Heart left ventricle (tissue), 16 donors: Measurements from ENCODE around the gene CAD. TPM values are rescaled to one million over a fixed set of nuclear protein-coding genes. Genes with fewer than 3 reads are reported as not detected.

ENCODE experiments used
- ATAC-seq, 4 donors: fragments of 200-7000 bp; cut with Tn5 transposase; one replicate each; pipeline ENCODE4 v1.9.1; 2020 to 2022; ENCODE audit warnings: moderate library complexity in 4 of 4, mild to moderate bottlenecking in 3 of 4, moderate number of reproducible peaks in 1 of 4
- DNase-seq, 5 donors: peaks; one replicate each; pipeline ENCODE4 v3.0.0-alpha.2; 2020
- H3K27ac ChIP-seq, 12 donors: fragments of 200-600 bp; sonication (generic) in 4 of 12; one replicate each; pipeline versions ENCODE4 v1.5.0 to v1.8.0; 2016 to 2022; ENCODE audit warnings: mild to moderate bottlenecking in 2 of 12
- H3K27me3 ChIP-seq, 9 donors: fragments of 200-600 bp; sonication (generic) in 2 of 9; one replicate each; pipeline versions ENCODE4 v1.5.1 to v1.8.0; 2016 to 2022; ENCODE audit warnings: mild to moderate bottlenecking in 3 of 9
- H3K36me3 ChIP-seq, 9 donors: fragments of 200-600 bp; sonication (generic) in 2 of 9; one replicate each; pipeline versions ENCODE4 v1.5.0 to v1.8.0; 2018 to 2022; ENCODE audit warnings: mild to moderate bottlenecking in 2 of 9
- H3K4me1 ChIP-seq, 12 donors: fragments of 200-600 bp; sonication (generic) in 4 of 12; one replicate each; pipeline versions ENCODE4 v1.5.0 to v1.8.0; 2016 to 2022; ENCODE audit warnings: mild to moderate bottlenecking in 3 of 12
- H3K4me3 ChIP-seq, 12 donors: fragments of 200-600 bp; sonication (generic) in 4 of 12; one replicate each; pipeline versions ENCODE4 v1.5.0 to v1.8.0; 2017 to 2022; ENCODE audit warnings: mild to moderate bottlenecking in 9 of 12, moderate library complexity in 4 of 12
- H3K9me3 ChIP-seq, 12 donors: fragments of 200-600 bp; sonication (generic) in 4 of 12; one replicate each; pipeline versions ENCODE4 v1.5.0 to v1.8.0; 2016 to 2022; ENCODE audit warnings: mild to moderate bottlenecking in 1 of 12
- CTCF ChIP-seq, 12 donors: fragments of 200-600 bp; sonication (generic) in 4 of 12; IDR thresholded peaks; one replicate each; pipeline versions ENCODE4 v1.5.0 to v1.8.0; 2018 to 2022; ENCODE audit warnings: antibody characterized with exemption in 12 of 12, mild to moderate bottlenecking in 5 of 12
- POLR2A ChIP-seq, 2 donors: fragments of 450-650 bp; IDR thresholded peaks; one replicate each; pipeline ENCODE4 v1.6.1; 2017; ENCODE audit warnings: antibody characterized with exemption in 2 of 2, mild to moderate bottlenecking in 2 of 2, moderate library complexity in 2 of 2
- WGBS, 4 donors: extraction: QIAGEN DNeasy Blood & Tissue Kit in 2 of 4; methylation state at CpG; one replicate each; pipeline versions ENCODE4 v1.1.5 to v1.1.7; 2013 to 2018; 5-methylcytosine and 5-hydroxymethylcytosine counted together
- intact Hi-C, 10 donors: fragments of 100-400 bp; cut with DNase I; formaldehyde crosslinking; loops; one replicate each; pipeline versions ENCODE4 v1.11.1 to v1.14.2; 2022
- polyA plus RNA-seq, 2 donors: library from polyadenylated mRNA; stranded (reverse); fragments of 200-250 nt; gene quantifications; one replicate each; pipeline ENCODE4 v1.2.3, GENCODE V29; 2013
- total RNA-seq, 9 donors: library from RNA; depleted of rRNA in 2 of 9; stranded (reverse); fragments of >200 nt in 2 of 9; fragmentation: NEBNext Ultra II Directional in 3 of 9; extraction: Animal tissue kit (Norgen Biotek cat#: 25700) in 3 of 9; gene quantifications; one replicate each; pipeline versions ENCODE4 v1.1.0 to v1.2.4, GENCODE V29; 2016 to 2023
- donor health status: ischemic (EF 13 %, LVEDD 7.1; RV severe dilation, severe dysfunction).
- donor health status: healthy with polysubstance abuse.
- donor health status: DM: no; HTN: yes; CAD: no.
- donor health status: DM: no; HTN: no; CAD: no.
- donor health status: ischemic (EF 25% LVEDD 6.9; RV normal size, moderate dysfunction).
- donor health status: ischemic (EF 25% LVEDD 5.7; RV mildly dilated, moderate dysfunction).
- donor health status: healthy.
- donor health status: DM: yes; HTN: yes; CAD: no.
- donor health status: ischemic (EF 35%, LVEDD 5.7; RV mildly dilated, moderate dysfunction).
- donor health status: nonischemic (EF 11% LVEDD 7.7; RV severe dilation, severe dysfunction).
- donor health status: DM: yes; HTN: yes; CAD: no.
- donor health status: PGD.
- donor health status: ischemic (EF 29% LVEDD 5.4; RV normal size, mild dysfunction).
- donor health status: nonischemic (EF 23%, LVEDD 6.1; RV moderate dilation, normal function).

CAD gene
- total and polyA plus RNA-seq, 11 donors, result 3.2 to 14.2 (median 6.7) TPM

- no peak overlapping the region for H3K27ac ChIP-seq
- peaks cover 0 to 92% (median 78%) of the 10 kb centered on the region in 9 donors for H3K36me3 ChIP-seq
- no peaks in the 10 kb centered on the region for H3K4me1 ChIP-seq
- H3K27me3 ChIP-seq, result no peaks in the 10 kb centered on the region
- TF ChIP-seq POLR2A (IDR thresholded peaks at IDR 0.05), result no peak
- no peak for ATAC-seq
- DNase-seq, result no peak
- no peak overlapping the region for H3K4me3 ChIP-seq
- no peaks in the 10 kb centered on the region for H3K9me3 ChIP-seq
- 86 to 94% (median 92%) methylated on average over 3 to 8 of the region's 8 CpGs for WGBS, 4 donors
- intact Hi-C loops, result no loop called here
These were observed 12.6 kb upstream of the CAD start for GRCh38 chr2:27204566-27204965.

GRCh38 chr2:27205206-27205605 lies 12.0 kb upstream of the CAD start:
- Histone ChIP-seq H3K4me3 (no peak overlapping the region), H3K4me1 (no peaks in the 10 kb centered on the region), H3K27ac (no peak overlapping the region), H3K36me3 (peaks cover 0 to 90% (median 76%) of the 10 kb centered on the region in 9 donors), H3K9me3 (no peaks in the 10 kb centered on the region), H3K27me3 (no peaks in the 10 kb centered on the region)
- intact Hi-C loops, result loop anchor here in 1 of 10 donors (5.0 kb wide), 1 partner anchor 68 kb away; the partner anchor contains the start of gene PRR30
- TF ChIP-seq POLR2A (IDR thresholded peaks at IDR 0.05), result no peak
- no peak for TF ChIP-seq CTCF (IDR thresholded peaks at IDR 0.05)
- 68 to 77% (median 75%) methylated on average over 8 of the region's 8 CpGs for WGBS, 4 donors
- DNase-seq (no peak), ATAC-seq (no peak)

- no peak for TF ChIP-seq CTCF (IDR thresholded peaks at IDR 0.05)
- TF ChIP-seq POLR2A (IDR thresholded peaks at IDR 0.05), result no peak
These were observed 10.8 kb upstream of the CAD start for GRCh38 chr2:27206346-27206745.

GRCh38 chr2:27208486-27209050 lies 8.6 kb upstream of the CAD start:
- WGBS, 4 donors, result 85 to 90% (median 86%) methylated on average over 4 of the region's 4 CpGs
- DNase-seq (no peak), ATAC-seq (no peak)
- Histone ChIP-seq H3K9me3 (no peaks in the 10 kb centered on the region), H3K4me3 (no peak overlapping the region), H3K27ac (no peak overlapping the region), H3K4me1 (peaks cover 4 to 15% (median 12%) of the 10 kb centered on the region in 12 donors), H3K27me3 (no peaks in the 10 kb centered on the region), H3K36me3 (peaks cover 0 to 66% (median 55%) of the 10 kb centered on the region in 9 donors)
- TF ChIP-seq CTCF (IDR thresholded peaks at IDR 0.05) (no peak), POLR2A (IDR thresholded peaks at IDR 0.05) (no peak)
- intact Hi-C loops, result loop anchor here in 1 of 10 donors (5.0 kb wide), 1 partner anchor 71 kb away; the partner anchor contains the start of gene PRR30

More at GRCh38 chr2:27206346-27206745, 10.8 kb upstream of the CAD start:
- H3K27ac ChIP-seq, result no peak overlapping the region
- H3K9me3 ChIP-seq, result no peaks in the 10 kb centered on the region
- no peaks in the 10 kb centered on the region for H3K27me3 ChIP-seq
- DNase-seq (no peak), ATAC-seq (no peak)
- no peak overlapping the region for H3K4me3 ChIP-seq
- peaks cover 0 to 84% (median 70%) of the 10 kb centered on the region in 9 donors for H3K36me3 ChIP-seq
- WGBS, 4 donors, result 97 to 99% (median 98%) methylated on average over 6 of the region's 6 CpGs
- H3K4me1 ChIP-seq, result peaks cover 0 to 6% (median 4%) of the 10 kb centered on the region in 12 donors
- intact Hi-C loops, result loop anchor here in 1 of 10 donors (5.0 kb wide), 1 partner anchor 69 kb away; the partner anchor contains the start of gene PRR30
